PC-9 (cell line): Measurements from ENCODE around the gene ARHGEF7.

ENCODE experiments used
- CTCF ChIP-seq: fragments of 200-600 bp; sonication (generic); conservative IDR thresholded peaks from 2 replicates; pipeline ENCODE4 v1.6.1; 2017; ENCODE audit warnings: mixed run types, antibody characterized with exemption, mild to moderate bottlenecking, moderate library complexity
- EZH2 ChIP-seq: fragments of 200-600 bp; sonication (generic); IDR thresholded peaks from 2 replicates; pipeline ENCODE4 v1.8.0; 2017; ENCODE audit warnings: antibody characterized with exemption, low read depth

- TF ChIP-seq CTCF (no peak), EZH2 (no peak)
These were observed 117.1 kb downstream of the ARHGEF7 start for GRCh38 chr13:111232191-111232590.
